A549 (cell line): ENCODE data around the gene KLF4. TPM values are rescaled to one million over a fixed set of nuclear protein-coding genes. Genes with fewer than 3 reads are reported as not detected.

Source experiments
- ATAC-seq, 2 experiments: fragments of 200-7000 bp in 1 of 2; fragments of >200 bp in 1 of 2; cut with Nextera tagmentation in 1 of 2; cut with Tn5 transposase in 1 of 2; 3 replicates each; pipeline versions ENCODE4 v1.8.0 to v1.9.1; 2018 to 2020; ENCODE audit warnings: mild to moderate bottlenecking in 1 of 2, moderate library complexity in 1 of 2
- CTCF ChIA-PET: fragments of 300-600 bp; sonication (Branson Sonifier 250); formaldehyde crosslinking; extraction: SDS; loops from one replicate; lab custom pipeline; 2021; ENCODE audit warnings: antibody characterized with exemption, inconsistent platforms; lab: Yijun Ruan, JAX
- POLR2A ChIA-PET: fragments of 350-600 bp; formaldehyde crosslinking; extraction: SDS; loops from one replicate; lab custom pipeline; 2021; ENCODE audit warnings: antibody characterized with exemption, inconsistent platforms; lab: Yijun Ruan, JAX
- DNase-seq, 2 experiments: peaks; one replicate each; pipeline versions ENCODE4 v3.0.0 to v3.0.0-alpha.2; 2011 to 2016; ENCODE audit warnings: low read depth in 1 of 2, low spot score in 1 of 2
- FAIRE-seq: peaks from 2 replicates; lab custom pipeline; 2011; peaks lifted over from hg19 to GRCh38; lab: Jason Lieb, UNC
- H3K27ac ChIP-seq, 2 experiments: fragments of >200 bp; sonication (Bioruptor Twin); formaldehyde crosslinking; 3 replicates each; pipeline ENCODE4 v1.5.1; 2016 to 2017
- H3K4me1 ChIP-seq: fragments of >200 bp; sonication (Bioruptor Twin); formaldehyde crosslinking; 3 replicates; pipeline ENCODE4 v1.6.1; 2016
- H3K4me2 ChIP-seq: fragments of >200 bp; sonication (Bioruptor Twin); formaldehyde crosslinking; 3 replicates; pipeline ENCODE4 v1.6.1; 2016
- H3K4me3 ChIP-seq: fragments of >200 bp; sonication (Bioruptor Twin); formaldehyde crosslinking; 3 replicates; pipeline ENCODE4 v1.5.1; 2016
- H3K9me3 ChIP-seq: fragments of >200 bp; sonication (Bioruptor Twin); formaldehyde crosslinking; 3 replicates; pipeline ENCODE4 v1.6.1; 2016
- ATOH8 ChIP-seq: fragments of 250-450 bp; sonication (Bioruptor Pico); IDR thresholded peaks from 2 replicates; pipeline ENCODE4 v1.5.0; 2020; ENCODE audit warnings: low read depth, mild to moderate bottlenecking, moderate library complexity
- BCL3 ChIP-seq: fragments of >200 bp; sonication (Bioruptor Twin); formaldehyde crosslinking; IDR thresholded peaks from 3 replicates; pipeline ENCODE4 v1.6.1; 2016
- BHLHE40 ChIP-seq: IDR thresholded peaks from 2 replicates; pipeline ENCODE4 v1.6.1; 2012; ENCODE audit warnings: low read depth, low read length, inconsistent platforms
- CBX8 ChIP-seq: fragments of 200-600 bp; sonication (generic); IDR thresholded peaks from 2 replicates; pipeline ENCODE4 v1.6.1; 2016
- CHD2 ChIP-seq: fragments of 150-350 bp; IDR thresholded peaks from 2 replicates; pipeline ENCODE4 v1.6.1; 2014; ENCODE audit warnings: low read length; ENCODE audit not compliant: partially characterized antibody
- E2F6 ChIP-seq: IDR thresholded peaks from 2 replicates; pipeline ENCODE4 v1.6.1; 2012; ENCODE audit warnings: low read depth, borderline replicate concordance
- ESRRA ChIP-seq: fragments of 150-350 bp; IDR thresholded peaks from 2 replicates; pipeline ENCODE4 v1.6.1; 2014; ENCODE audit warnings: mild to moderate bottlenecking, low read length, borderline replicate concordance
- JUN ChIP-seq, 2 experiments: fragments of >200 bp; sonication (Bioruptor Twin); formaldehyde crosslinking; IDR thresholded peaks; 2 replicates in 1 of 2; 3 replicates in 1 of 2; pipeline ENCODE4 v1.6.1; 2016 to 2017
- JUNB ChIP-seq: fragments of >200 bp; sonication (Bioruptor Twin); formaldehyde crosslinking; IDR thresholded peaks from 2 replicates; pipeline ENCODE4 v1.6.1; 2016
- MAFK ChIP-seq: fragments of 450-650 bp; IDR thresholded peaks from 2 replicates; pipeline ENCODE4 v1.6.1; 2014; ENCODE audit not compliant: partially characterized antibody
- MAX ChIP-seq: IDR thresholded peaks from 2 replicates; pipeline ENCODE4 v1.6.1; 2012
- MAZ ChIP-seq: fragments of 150-350 bp; IDR thresholded peaks from 2 replicates; pipeline ENCODE4 v1.6.1; 2014; ENCODE audit warnings: antibody characterized with exemption, low read depth, low read length, borderline replicate concordance
- MYC ChIP-seq: IDR thresholded peaks from 2 replicates; pipeline ENCODE4 v1.6.1; 2012; ENCODE audit warnings: mild to moderate bottlenecking, inconsistent platforms, low read length, improper control_type of control experiment, borderline replicate concordance
- POLR2AphosphoS2 ChIP-seq: conservative IDR thresholded peaks from 2 replicates; pipeline ENCODE4 v1.6.1; 2012; ENCODE audit warnings: low read length, improper control_type of control experiment, inconsistent platforms
- RNF2 ChIP-seq: fragments of 200-600 bp; sonication (generic); IDR thresholded peaks from 2 replicates; pipeline ENCODE4 v1.6.1; 2016; ENCODE audit warnings: low read depth, mild to moderate bottlenecking, antibody characterized with exemption, moderate library complexity, borderline replicate concordance
- SMC3 ChIP-seq: fragments of >200 bp; sonication (Bioruptor Twin); formaldehyde crosslinking; IDR thresholded peaks from 3 replicates; pipeline ENCODE4 v1.6.1; 2018; ENCODE audit warnings: inconsistent platforms
- SREBF2 ChIP-seq: fragments of 450-650 bp; IDR thresholded peaks from 2 replicates; pipeline ENCODE4 v1.6.1; 2014; ENCODE audit warnings: mild to moderate bottlenecking, moderate library complexity
- TFCP2L1 ChIP-seq: fragments of 250-450 bp; sonication (Bioruptor Pico); IDR thresholded peaks from 2 replicates; pipeline ENCODE4 v1.5.0; 2021; ENCODE audit warnings: mild to moderate bottlenecking
- ZC3H11A ChIP-seq: fragments of 450-650 bp; IDR thresholded peaks from 2 replicates; pipeline ENCODE4 v1.6.1; 2014; ENCODE audit warnings: antibody characterized with exemption, mild to moderate bottlenecking
- ZFP36 ChIP-seq: fragments of 450-650 bp; IDR thresholded peaks from 2 replicates; pipeline ENCODE4 v1.6.1; 2014; ENCODE audit warnings: borderline replicate concordance; ENCODE audit not compliant: partially characterized antibody
- ZNF302 ChIP-seq: fragments of 250-450 bp; sonication (Bioruptor Pico); IDR thresholded peaks from 2 replicates; pipeline ENCODE4 v1.9.0; 2021; ENCODE audit warnings: inconsistent platforms, mild to moderate bottlenecking, moderate library complexity
- WGBS: methylation state at CpG from one replicate; pipeline ENCODE4 v1.1.6; 2017; ENCODE audit errors: missing lambda C conversion rate; 5-methylcytosine and 5-hydroxymethylcytosine counted together
- polyA plus RNA-seq, 4 experiments: library from polyadenylated mRNA; depleted of rRNA in 3 of 4; stranded (reverse); fragments of >200 nt; fragmentation: RNase III in 1 of 4; extraction: RNeasy Plus Mini Kit Qiagen cat#74134 plus additional on column Dnase treatment in 1 of 4; gene quantifications; 2 replicates in 3 of 4; 3 replicates in 1 of 4; pipeline ENCODE4 v1.2.3, GENCODE V29; 2011 to 2017
- TF ChIP-seq, protein P1 (sequence below): fragments of >200 bp; sonication (Bioruptor Twin); formaldehyde crosslinking; IDR thresholded peaks from 3 replicates; pipeline ENCODE4 v1.5.1; 2016
- TF ChIP-seq, protein P2 (sequence below): fragments of 200-600 bp; sonication (generic); IDR thresholded peaks from 2 replicates; pipeline ENCODE4 v1.6.1; 2016; ENCODE audit warnings: antibody characterized with exemption, mild to moderate bottlenecking, moderate library complexity

The KLF4 gene
- polyA plus RNA-seq, 2 of the 4 experiments (the other 2 are of a cell fraction) = 3.6 to 8.3 TPM

- TF ChIP-seq, protein P1, sequence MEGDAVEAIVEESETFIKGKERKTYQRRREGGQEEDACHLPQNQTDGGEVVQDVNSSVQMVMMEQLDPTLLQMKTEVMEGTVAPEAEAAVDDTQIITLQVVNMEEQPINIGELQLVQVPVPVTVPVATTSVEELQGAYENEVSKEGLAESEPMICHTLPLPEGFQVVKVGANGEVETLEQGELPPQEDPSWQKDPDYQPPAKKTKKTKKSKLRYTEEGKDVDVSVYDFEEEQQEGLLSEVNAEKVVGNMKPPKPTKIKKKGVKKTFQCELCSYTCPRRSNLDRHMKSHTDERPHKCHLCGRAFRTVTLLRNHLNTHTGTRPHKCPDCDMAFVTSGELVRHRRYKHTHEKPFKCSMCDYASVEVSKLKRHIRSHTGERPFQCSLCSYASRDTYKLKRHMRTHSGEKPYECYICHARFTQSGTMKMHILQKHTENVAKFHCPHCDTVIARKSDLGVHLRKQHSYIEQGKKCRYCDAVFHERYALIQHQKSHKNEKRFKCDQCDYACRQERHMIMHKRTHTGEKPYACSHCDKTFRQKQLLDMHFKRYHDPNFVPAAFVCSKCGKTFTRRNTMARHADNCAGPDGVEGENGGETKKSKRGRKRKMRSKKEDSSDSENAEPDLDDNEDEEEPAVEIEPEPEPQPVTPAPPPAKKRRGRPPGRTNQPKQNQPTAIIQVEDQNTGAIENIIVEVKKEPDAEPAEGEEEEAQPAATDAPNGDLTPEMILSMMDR = peak; percentile 56
- TF ChIP-seq SMC3 (peak; percentile 77), RNF2 (no peak), MAFK (no peak), POLR2AphosphoS2 (no peak)
Observed at GRCh38 chr9:107487521-107488374, 1.8 kb downstream of the KLF4 start (continued).

GRCh38 chr9:107486674-107487520 lies 2.7 kb downstream of the KLF4 start:
- FAIRE-seq (no peak), ATAC-seq (no peak), DNase-seq (no peak)
- CTCF ChIA-PET = interaction anchor here (0.6 to 3.9 kb wide), 21 partner anchors 9 to 1328 kb away, joined by 3 to 17 read pairs (median 4); no protein-coding TSS in a partner anchor
- peaks cover 13% of the 10 kb centered on the region for H3K4me1 ChIP-seq
- H3K4me3 ChIP-seq = no peak overlapping the region; the same call in 2 of the 3 replicates
- H3K9me3 ChIP-seq = no peaks in the 10 kb centered on the region
- TF ChIP-seq ZNF302 (no peak), ESRRA (no peak), MAZ (no peak), CHD2 (no peak), E2F6 (no peak), JUNB (no peak), JUN (IDR thresholded peaks at IDR 0.05) (no peak), BHLHE40 (no peak), MYC (no peak), ZC3H11A (no peak), TFCP2L1 (CRISPR knock-in tag) (no peak), SREBF2 (no peak), MAX (no peak), BCL3 (no peak), RNF2 (no peak), CBX8 (no peak), ATOH8 (no peak), ZFP36 (no peak)
- TF ChIP-seq, protein P2, sequence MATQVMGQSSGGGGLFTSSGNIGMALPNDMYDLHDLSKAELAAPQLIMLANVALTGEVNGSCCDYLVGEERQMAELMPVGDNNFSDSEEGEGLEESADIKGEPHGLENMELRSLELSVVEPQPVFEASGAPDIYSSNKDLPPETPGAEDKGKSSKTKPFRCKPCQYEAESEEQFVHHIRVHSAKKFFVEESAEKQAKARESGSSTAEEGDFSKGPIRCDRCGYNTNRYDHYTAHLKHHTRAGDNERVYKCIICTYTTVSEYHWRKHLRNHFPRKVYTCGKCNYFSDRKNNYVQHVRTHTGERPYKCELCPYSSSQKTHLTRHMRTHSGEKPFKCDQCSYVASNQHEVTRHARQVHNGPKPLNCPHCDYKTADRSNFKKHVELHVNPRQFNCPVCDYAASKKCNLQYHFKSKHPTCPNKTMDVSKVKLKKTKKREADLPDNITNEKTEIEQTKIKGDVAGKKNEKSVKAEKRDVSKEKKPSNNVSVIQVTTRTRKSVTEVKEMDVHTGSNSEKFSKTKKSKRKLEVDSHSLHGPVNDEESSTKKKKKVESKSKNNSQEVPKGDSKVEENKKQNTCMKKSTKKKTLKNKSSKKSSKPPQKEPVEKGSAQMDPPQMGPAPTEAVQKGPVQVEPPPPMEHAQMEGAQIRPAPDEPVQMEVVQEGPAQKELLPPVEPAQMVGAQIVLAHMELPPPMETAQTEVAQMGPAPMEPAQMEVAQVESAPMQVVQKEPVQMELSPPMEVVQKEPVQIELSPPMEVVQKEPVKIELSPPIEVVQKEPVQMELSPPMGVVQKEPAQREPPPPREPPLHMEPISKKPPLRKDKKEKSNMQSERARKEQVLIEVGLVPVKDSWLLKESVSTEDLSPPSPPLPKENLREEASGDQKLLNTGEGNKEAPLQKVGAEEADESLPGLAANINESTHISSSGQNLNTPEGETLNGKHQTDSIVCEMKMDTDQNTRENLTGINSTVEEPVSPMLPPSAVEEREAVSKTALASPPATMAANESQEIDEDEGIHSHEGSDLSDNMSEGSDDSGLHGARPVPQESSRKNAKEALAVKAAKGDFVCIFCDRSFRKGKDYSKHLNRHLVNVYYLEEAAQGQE = no peak
- POLR2A ChIA-PET = interaction anchor here (3.0 kb wide), 1 partner anchor 264 kb away, joined by 14 read pairs; no protein-coding TSS in a partner anchor
- peak overlapping the region in 1 of 2 experiments; percentile 91; a peak in 2 of 6 replicates for H3K27ac ChIP-seq
- H3K4me2 ChIP-seq = peak overlapping the region; percentile 72
- WGBS = 92% methylated on average over 31 of the region's 31 CpGs
